ENCODE data around the gene THOP1. TPM values are rescaled to one million over a fixed set of nuclear protein-coding genes. Genes with fewer than 3 reads are reported as not detected.

THOP1 gene
- total RNA-seq, 1 experiment from 2014 or later = 114 TPM

GRCh38 chr19:2858864-2859263, 73.6 kb downstream of the THOP1 start:
- no TSS peak for BruUV-seq (replicated peaks)
- ChIA-PET CTCF (no interaction called here), POLR2A (no interaction called here)
- Mint-ChIP-seq H3K9me3 (ENCODE audit: unreplicated experiment) (peaks cover 7% of the 10 kb centered on the region), H3K36me3 (ENCODE audit: insufficient read depth, unreplicated experiment) (peaks cover 10% of the 10 kb centered on the region), H3K4me3 (ENCODE audit: unreplicated experiment) (no peak overlapping the region), H3K27me3 (ENCODE audit: insufficient read depth, unreplicated experiment) (no peaks in the 10 kb centered on the region), H3K27ac (ENCODE audit: low read depth, unreplicated experiment) (no peak overlapping the region), H3K4me1 (ENCODE audit: insufficient read depth, unreplicated experiment) (no peaks in the 10 kb centered on the region)
- no peak for DNase-seq (ENCODE audit: unreplicated experiment)
- intact Hi-C loops (cut with micrococcal nuclease) = no loop called here
- TF ChIP-seq CTCF (IDR thresholded peaks at IDR 0.05; ENCODE audit: unreplicated experiment) = no peak

- ChIA-PET POLR2A (no interaction called here), CTCF (interaction anchor here (0.9 kb wide), 1 partner anchor 22 kb away, joined by 3 read pairs; no protein-coding TSS in a partner anchor)
- no TSS peak for BruUV-seq (replicated peaks)
- Mint-ChIP-seq H3K4me3 (ENCODE audit: unreplicated experiment) (no peak overlapping the region), H3K27me3 (ENCODE audit: insufficient read depth, unreplicated experiment) (no peaks in the 10 kb centered on the region), H3K4me1 (ENCODE audit: insufficient read depth, unreplicated experiment) (no peaks in the 10 kb centered on the region), H3K36me3 (ENCODE audit: insufficient read depth, unreplicated experiment) (peaks cover 3% of the 10 kb centered on the region), H3K27ac (ENCODE audit: low read depth, unreplicated experiment) (no peak overlapping the region), H3K9me3 (ENCODE audit: unreplicated experiment) (no peaks in the 10 kb centered on the region)
- intact Hi-C loops (cut with micrococcal nuclease) = no loop called here
- no peak for DNase-seq (ENCODE audit: unreplicated experiment)
- TF ChIP-seq CTCF (IDR thresholded peaks at IDR 0.05; ENCODE audit: unreplicated experiment) = no peak
Measured at GRCh38 chr19:2863816-2864215, 78.5 kb downstream of the THOP1 start.

Other genes with a start within 250 kb of the THOP1 start
- 0.22 and 0.51 TPM in 2 replicates for gene GNG7, start 82.8 kb upstream of the THOP1 start, total RNA-seq (2022)
- gene DIRAS1, start 64.1 kb upstream of the THOP1 start, total RNA-seq (2022) = 0.37 and 0.74 TPM in 2 replicates
- gene SLC39A3, start 45.5 kb upstream of the THOP1 start, total RNA-seq (2022) = 21.3 and 29.9 TPM in 2 replicates
- 63.2 and 66.6 TPM in 2 replicates for gene SGTA, start 2.2 kb upstream of the THOP1 start, total RNA-seq (2022)
- gene ZNF554, start 34.4 kb downstream of the THOP1 start, total RNA-seq (2022) = 3.1 and 4.0 TPM in 2 replicates
- gene ZNF555, start 56.0 kb downstream of the THOP1 start, total RNA-seq (2022) = 4.9 and 6.6 TPM in 2 replicates
- not detected in 2 replicates for gene ZNF556, start 81.8 kb downstream of the THOP1 start, total RNA-seq (2022)
- gene ZNF57, start 115.4 kb downstream of the THOP1 start, total RNA-seq (2022) = 4.8 and 5.5 TPM in 2 replicates
- 4.7 and 4.9 TPM in 2 replicates for gene ZNF77, start 159.5 kb downstream of the THOP1 start, total RNA-seq (2022)
- gene TLE6, start 192.1 kb downstream of the THOP1 start, total RNA-seq (2022) = 0.89 and 2.9 TPM in 2 replicates
- 1.9 and 3.0 TPM in 2 replicates for gene TLE2, start 243.8 kb downstream of the THOP1 start, total RNA-seq (2022)

Data from MCF 10A (cell line).